Panc1 (cell line): Measurements from ENCODE around the gene RHOG.

Experiments used
- CTCF ChIP-seq: fragments of 450-650 bp; IDR thresholded peaks from 2 replicates; pipeline ENCODE4 v1.5.1; 2017; ENCODE audit warnings: mild to moderate bottlenecking
- POLR2AphosphoS5 ChIP-seq: IDR thresholded peaks from 2 replicates; pipeline ENCODE4 v1.6.1; 2012; ENCODE audit warnings: mild to moderate bottlenecking, low read depth, low read length, moderate library complexity
- REST ChIP-seq, 2 experiments: IDR thresholded peaks; 2 replicates each; pipeline ENCODE4 v1.6.1; 2011 to 2012; ENCODE audit warnings: low read depth in 2 of 2, control low read depth in 1 of 2, low read length in 1 of 2, mild to moderate bottlenecking in 1 of 2, moderate library complexity in 1 of 2; ENCODE audit not compliant: insufficient read depth in 1 of 2
- SIN3A ChIP-seq: IDR thresholded peaks from 2 replicates; pipeline ENCODE4 v1.6.1; 2012; ENCODE audit warnings: low read depth, mild to moderate bottlenecking, low read length, moderate library complexity, borderline replicate concordance; ENCODE audit not compliant: insufficient read depth

- TF ChIP-seq CTCF (no peak), SIN3A (no peak), POLR2AphosphoS5 (no peak), REST (IDR thresholded peaks at IDR 0.05; ENCODE audit: insufficient read depth in 1 of 2, low read depth in 2 of 2, low read length in 1 of 2) (no peak)
Measured at GRCh38 chr11:3823762-3824506, 16.8 kb downstream of the RHOG start.
